HL-60 (cell line): ENCODE measurements around the gene CACNG6.

Source experiments
- CTCF ChIP-seq: IDR thresholded peaks from one replicate; pipeline ENCODE4 v1.5.1; 2011; ENCODE audit warnings: low read length, control low read depth, inconsistent platforms; ENCODE audit not compliant: insufficient read depth
- POLR2AphosphoS5 ChIP-seq: IDR thresholded peaks from 2 replicates; pipeline ENCODE4 v1.6.1; 2012; ENCODE audit warnings: low read depth
- REST ChIP-seq: IDR thresholded peaks from 2 replicates; pipeline ENCODE4 v1.6.1; 2012; ENCODE audit warnings: low read depth; ENCODE audit not compliant: insufficient replicate concordance
- SPI1 ChIP-seq: IDR thresholded peaks from 2 replicates; pipeline ENCODE4 v1.6.1; 2012; ENCODE audit warnings: low read depth, mild to moderate bottlenecking, borderline replicate concordance

- TF ChIP-seq CTCF (no peak), POLR2AphosphoS5 (no peak), REST (no peak), SPI1 (no peak)
Observed at GRCh38 chr19:53993448-53993847, 2.0 kb downstream of the CACNG6 start.
